Mucosa of rectum (tissue), 2 donors: Measurements from ENCODE around the gene USP31.
A peak's percentile ranks its signal among the peaks of the same experiment; 100 is the strongest.

ENCODE experiments used
- H3K27ac ChIP-seq, 2 donors: one replicate each; pipeline ENCODE4 v1.7.0; 2013; ENCODE audit warnings: inconsistent platforms in 2 of 2, low read depth in 2 of 2, low read length in 2 of 2
- H3K27me3 ChIP-seq, 2 donors: one replicate each; pipeline ENCODE4 v1.7.0; 2013; ENCODE audit warnings: low read length in 2 of 2; ENCODE audit not compliant: control insufficient read depth in 2 of 2, insufficient read depth in 2 of 2
- H3K36me3 ChIP-seq, 2 donors: one replicate each; pipeline ENCODE4 v1.7.0; 2013; ENCODE audit warnings: low read length in 2 of 2; ENCODE audit not compliant: control insufficient read depth in 2 of 2, insufficient read depth in 2 of 2
- H3K4me1 ChIP-seq, 2 donors: one replicate each; pipeline ENCODE4 v1.7.0; 2013; ENCODE audit warnings: low read length in 2 of 2, mild to moderate bottlenecking in 1 of 2; ENCODE audit not compliant: control insufficient read depth in 2 of 2, insufficient read depth in 2 of 2
- H3K4me3 ChIP-seq, 2 donors: one replicate each; pipeline ENCODE4 v1.7.0; 2013; ENCODE audit warnings: low read length in 2 of 2
- H3K9ac ChIP-seq, 2 donors: one replicate each; pipeline ENCODE4 v1.7.0; 2013; ENCODE audit warnings: low read length in 2 of 2, low read depth in 1 of 2, mild to moderate bottlenecking in 1 of 2
- H3K9me3 ChIP-seq, 2 donors: one replicate each; pipeline ENCODE4 v1.7.0; 2013; ENCODE audit warnings: low read length in 2 of 2; ENCODE audit not compliant: control insufficient read depth in 2 of 2
- donor health status: healthy.
- donor health status: Normal muscosa, but diverticular disease.

The USP31 gene

DNA sequence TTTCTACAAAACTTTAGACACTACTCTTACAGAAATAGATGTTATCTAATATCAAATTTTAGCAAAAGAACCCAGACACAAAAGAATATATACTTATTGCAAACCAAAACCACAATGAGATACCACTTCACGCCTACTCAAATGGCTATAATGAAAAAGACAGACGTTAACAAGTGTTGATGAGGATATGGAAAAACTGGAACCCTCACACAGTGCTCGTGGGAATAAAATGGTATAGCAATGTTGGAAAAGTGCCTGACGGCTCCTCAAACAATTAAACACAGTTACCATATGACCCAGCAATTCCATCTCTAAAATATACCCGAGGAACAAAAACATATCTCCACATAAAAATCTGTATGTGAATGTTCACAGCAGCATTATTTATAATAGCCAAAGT is 27.1 kb downstream of the USP31 start:
- Histone ChIP-seq H3K9me3 (no peaks in the 10 kb centered on the region), H3K27ac (no peak overlapping the region), H3K36me3 (no peaks in the 10 kb centered on the region), H3K27me3 (no peaks in the 10 kb centered on the region), H3K9ac (no peak overlapping the region), H3K4me3 (no peak overlapping the region), H3K4me1 (peaks cover 0 to 11% of the 10 kb centered on the region in 2 donors)

DNA sequence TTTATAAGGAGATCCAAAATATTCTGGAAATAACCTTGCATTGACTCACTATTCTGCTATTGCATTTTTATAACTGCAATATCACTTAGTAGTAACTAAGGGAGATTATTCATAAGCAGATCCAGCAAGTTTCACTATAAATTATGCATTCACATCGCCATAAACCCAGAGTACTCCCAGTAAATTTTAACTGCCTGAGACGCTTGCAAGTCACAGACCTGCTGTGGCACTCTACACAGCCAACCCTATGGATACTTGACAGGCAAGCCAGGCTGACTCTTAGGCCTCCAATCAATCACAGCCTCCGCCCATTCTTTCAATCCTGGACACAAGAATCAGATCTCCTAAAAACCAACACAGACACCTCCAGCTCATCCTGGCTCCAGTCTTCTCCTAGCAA is 28.2 kb downstream of the USP31 start:
- peak overlapping the region in 1 of 2 donors; percentile 50 for H3K27ac ChIP-seq
- no peaks in the 10 kb centered on the region for H3K36me3 ChIP-seq
- no peak overlapping the region for H3K9ac ChIP-seq
- H3K27me3 ChIP-seq, result no peaks in the 10 kb centered on the region
- H3K9me3 ChIP-seq, result no peaks in the 10 kb centered on the region
- H3K4me1 ChIP-seq, result peaks cover 0 to 11% of the 10 kb centered on the region in 2 donors
- H3K4me3 ChIP-seq, result no peak overlapping the region

DNA sequence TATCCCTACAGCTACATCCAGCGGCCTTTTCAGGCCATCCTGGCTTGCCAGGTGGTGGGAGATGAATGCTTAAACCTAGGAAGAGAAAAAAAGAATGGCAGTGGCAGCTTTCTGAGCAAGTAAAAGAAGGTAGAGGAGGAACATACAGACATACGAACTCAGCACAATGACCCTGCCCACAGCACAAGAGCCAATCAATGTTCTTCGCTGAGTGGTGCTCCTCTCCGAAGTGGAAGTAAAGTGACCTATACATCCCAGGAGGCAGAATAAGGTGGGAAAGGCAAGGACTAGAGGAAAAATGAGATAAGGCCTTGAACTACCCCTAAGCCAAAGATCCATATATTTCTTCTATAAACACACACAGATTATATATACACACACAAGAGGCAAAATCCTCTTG is 28.7 kb downstream of the USP31 start:
- Histone ChIP-seq H3K27ac (peak overlapping the region in 1 of 2 donors; percentile 27), H3K36me3 (no peaks in the 10 kb centered on the region), H3K27me3 (no peaks in the 10 kb centered on the region), H3K4me1 (peaks cover 0 to 11% of the 10 kb centered on the region in 2 donors), H3K9ac (no peak overlapping the region), H3K4me3 (no peak overlapping the region), H3K9me3 (no peaks in the 10 kb centered on the region)

DNA sequence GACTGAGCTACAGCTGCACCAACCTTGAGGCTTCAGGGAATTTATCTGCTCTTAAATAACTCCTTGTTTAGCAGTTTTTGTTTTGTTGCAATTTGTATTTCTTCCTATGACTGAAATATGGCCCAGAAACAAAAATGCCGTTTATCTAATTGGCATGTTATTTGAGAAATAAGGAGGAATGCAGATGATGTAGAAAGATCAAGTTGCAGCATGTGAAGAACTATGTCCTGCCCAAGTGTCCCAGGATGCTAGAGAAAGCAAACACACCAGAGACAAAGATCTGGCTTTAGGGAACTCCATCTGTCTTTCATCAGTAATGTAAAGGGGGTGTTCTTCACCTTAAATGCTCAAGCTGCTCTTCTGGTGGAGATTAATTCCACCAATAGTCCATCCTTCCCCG is 29.7 kb downstream of the USP31 start:
- Histone ChIP-seq H3K4me1 (peaks cover 0 to 11% of the 10 kb centered on the region in 2 donors), H3K36me3 (no peaks in the 10 kb centered on the region), H3K27ac (no peak overlapping the region), H3K4me3 (no peak overlapping the region), H3K9me3 (no peaks in the 10 kb centered on the region), H3K27me3 (no peaks in the 10 kb centered on the region), H3K9ac (no peak overlapping the region)

DNA sequence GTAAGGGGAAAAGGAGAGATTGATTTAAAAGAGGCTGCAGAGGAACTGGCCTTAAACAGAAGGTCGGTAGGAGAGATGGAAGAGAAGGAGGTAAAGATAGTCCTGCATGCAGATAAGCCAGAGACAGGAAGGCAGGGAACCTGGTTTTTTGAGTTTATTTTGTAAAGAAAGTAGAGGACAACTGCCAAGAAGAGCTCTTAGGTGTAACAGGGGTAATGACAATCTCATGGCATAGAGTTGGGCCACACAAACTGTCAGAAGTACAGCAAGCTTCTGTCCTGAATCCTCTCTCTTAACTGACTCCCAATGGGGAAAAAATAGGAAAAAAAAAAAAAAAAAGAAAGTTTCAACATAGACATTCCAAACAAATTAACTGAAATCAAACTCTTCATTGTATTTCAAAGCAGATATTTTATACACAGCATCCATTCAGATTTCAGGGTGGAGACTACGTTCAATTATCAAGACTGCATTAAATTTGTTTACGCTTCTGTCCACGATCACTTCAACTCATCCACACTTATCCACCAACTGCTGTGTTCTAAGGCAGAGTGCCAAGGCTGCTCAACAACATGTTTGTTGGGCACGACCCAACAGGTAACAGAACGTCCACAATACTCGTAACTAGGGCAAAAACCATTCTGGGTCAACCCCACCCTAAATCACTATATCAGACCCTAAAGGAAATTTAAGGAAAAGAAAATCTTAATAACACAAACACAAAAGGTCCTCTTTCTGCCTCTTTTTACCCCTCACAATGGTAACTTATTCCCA is 34.9 kb downstream of the USP31 start:
- Histone ChIP-seq H3K4me1 (no peaks in the 10 kb centered on the region), H3K9ac (no peak overlapping the region), H3K27ac (no peak overlapping the region), H3K36me3 (peaks cover 0 to 2% of the 10 kb centered on the region in 2 donors), H3K4me3 (no peak overlapping the region), H3K9me3 (no peaks in the 10 kb centered on the region), H3K27me3 (no peaks in the 10 kb centered on the region)

DNA sequence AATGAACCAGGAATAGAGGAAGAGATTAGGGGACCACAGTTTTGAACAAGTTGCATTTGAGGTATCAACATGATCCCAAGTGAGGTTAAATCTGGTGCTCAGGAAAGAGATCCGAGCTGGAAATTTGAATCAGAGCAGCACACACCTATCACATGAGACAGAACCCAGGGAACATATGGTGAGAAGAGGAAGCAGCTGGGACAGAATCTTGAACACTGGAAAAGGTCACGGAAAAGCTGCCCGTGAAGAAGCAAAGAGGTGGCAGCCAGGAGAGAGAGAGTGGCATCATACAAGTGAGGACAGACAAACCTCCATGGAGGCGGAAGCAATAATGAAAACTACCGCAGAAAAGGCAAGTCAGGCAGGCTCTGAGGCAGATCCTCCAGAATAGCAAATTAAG is 36.1 kb downstream of the USP31 start:
- Histone ChIP-seq H3K4me1 (no peaks in the 10 kb centered on the region), H3K27me3 (no peaks in the 10 kb centered on the region), H3K27ac (no peak overlapping the region), H3K9ac (no peak overlapping the region), H3K36me3 (peaks cover 0 to 2% of the 10 kb centered on the region in 2 donors), H3K9me3 (no peaks in the 10 kb centered on the region), H3K4me3 (no peak overlapping the region)

DNA sequence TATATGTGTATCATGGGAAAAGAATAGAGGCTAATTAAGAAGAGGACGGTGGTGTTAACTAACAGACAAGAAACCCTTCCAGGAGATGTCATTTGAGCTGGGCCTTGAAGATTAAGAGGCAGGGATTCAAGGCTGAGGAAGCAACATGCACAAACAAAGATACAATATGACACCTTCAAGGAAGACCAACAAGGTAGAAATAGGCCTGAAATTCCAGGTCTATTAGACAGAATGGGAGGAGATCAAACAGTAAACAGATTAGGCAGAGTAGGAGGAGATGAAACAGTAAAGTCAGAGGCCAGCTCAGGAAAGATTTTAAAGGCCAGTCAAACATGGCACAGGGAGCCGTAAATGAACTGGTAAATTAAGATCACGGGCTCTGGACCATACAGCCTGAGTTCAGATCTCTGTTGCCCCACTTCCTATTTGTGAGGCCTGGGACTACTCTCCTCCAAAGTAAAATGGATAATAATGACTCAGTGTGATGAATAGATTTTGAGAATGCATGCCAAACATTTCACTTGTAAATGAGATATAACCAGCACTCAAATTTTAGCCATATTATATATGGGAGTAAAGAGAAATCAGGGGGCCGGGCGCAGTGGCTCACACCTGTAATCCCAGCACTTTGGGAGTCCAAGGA is 38.9 kb downstream of the USP31 start:
- Histone ChIP-seq H3K27me3 (no peaks in the 10 kb centered on the region), H3K9ac (no peak overlapping the region), H3K27ac (no peak overlapping the region), H3K4me3 (no peak overlapping the region), H3K4me1 (no peaks in the 10 kb centered on the region), H3K36me3 (peaks cover 0 to 2% of the 10 kb centered on the region in 2 donors), H3K9me3 (no peaks in the 10 kb centered on the region)

DNA sequence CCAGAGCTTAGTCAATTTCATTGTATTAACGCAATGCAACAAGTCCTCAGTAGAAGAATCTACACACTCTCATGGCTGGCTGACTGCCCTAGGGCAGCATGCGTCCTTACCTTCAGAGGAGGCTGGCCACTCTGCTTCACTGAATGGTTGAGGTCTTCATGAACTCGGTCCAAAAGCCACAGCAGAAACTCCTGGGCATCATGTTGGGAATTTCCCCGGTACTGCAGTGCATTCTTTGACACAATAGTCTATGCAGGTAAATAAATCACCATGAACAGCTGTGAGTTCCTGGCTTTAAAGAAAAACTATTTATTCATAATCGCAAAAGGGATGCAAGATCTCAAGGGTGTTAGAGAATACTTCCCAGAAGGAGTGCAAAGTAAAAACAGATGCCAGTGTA is 41.3 kb downstream of the USP31 start:
- no peaks in the 10 kb centered on the region for H3K9me3 ChIP-seq
- H3K4me3 ChIP-seq, result no peak overlapping the region
- H3K36me3 ChIP-seq, result peaks cover 0 to 2% of the 10 kb centered on the region in 2 donors
- H3K4me1 ChIP-seq, result peaks cover 4 to 7% of the 10 kb centered on the region in 2 donors
- no peaks in the 10 kb centered on the region for H3K27me3 ChIP-seq
- no peak overlapping the region for H3K9ac ChIP-seq
- no peak overlapping the region for H3K27ac ChIP-seq

DNA sequence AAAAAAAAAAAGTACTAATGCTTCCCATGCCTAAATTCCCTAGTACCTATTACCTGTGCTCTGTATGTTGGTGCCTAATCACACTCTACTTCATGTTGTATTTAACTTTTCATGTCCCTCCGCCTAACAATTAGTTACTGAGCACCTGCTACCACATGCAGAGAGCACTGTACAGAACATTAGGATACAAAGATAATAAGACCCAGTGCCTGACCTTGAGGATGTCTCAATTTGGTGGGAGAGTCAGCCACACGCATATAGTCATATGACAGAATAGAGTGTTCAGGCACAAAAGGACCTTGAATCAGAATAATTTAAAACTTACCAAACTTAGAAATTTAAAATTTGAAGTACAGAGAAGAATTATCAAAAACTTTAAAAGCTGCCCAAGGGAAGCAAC is 42.1 kb downstream of the USP31 start:
- Histone ChIP-seq H3K27me3 (no peaks in the 10 kb centered on the region), H3K27ac (no peak overlapping the region), H3K36me3 (peaks cover 0 to 2% of the 10 kb centered on the region in 2 donors), H3K9ac (no peak overlapping the region), H3K4me1 (peaks cover 4 to 7% of the 10 kb centered on the region in 2 donors), H3K4me3 (no peak overlapping the region), H3K9me3 (no peaks in the 10 kb centered on the region)

DNA sequence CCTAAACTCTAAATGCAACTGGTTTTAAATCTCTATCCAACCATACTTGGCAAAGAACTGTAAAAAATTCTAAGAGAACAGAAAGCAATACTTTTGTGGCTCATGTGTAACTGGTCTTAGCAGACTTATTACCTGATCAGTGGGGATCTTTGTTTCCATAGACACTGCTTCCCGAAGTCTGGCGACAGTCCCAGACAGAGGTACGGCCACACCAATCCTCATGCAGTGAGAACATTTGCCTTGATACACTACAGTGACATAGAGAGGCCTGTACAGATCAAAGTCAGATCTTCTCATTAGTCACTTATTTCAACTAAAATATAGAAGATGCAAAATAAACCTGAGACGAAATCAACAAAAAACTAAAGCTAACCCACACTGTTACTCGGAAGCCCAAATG is 43.9 kb downstream of the USP31 start:
- no peaks in the 10 kb centered on the region for H3K36me3 ChIP-seq
- H3K27me3 ChIP-seq, result no peaks in the 10 kb centered on the region
- H3K9me3 ChIP-seq, result no peaks in the 10 kb centered on the region
- no peak overlapping the region for H3K4me3 ChIP-seq
- no peak overlapping the region for H3K27ac ChIP-seq
- no peak overlapping the region for H3K9ac ChIP-seq
- H3K4me1 ChIP-seq, result peaks cover 4 to 7% of the 10 kb centered on the region in 2 donors
